ENCODE data around the gene ZFYVE27. TPM values are rescaled to one million over a fixed set of nuclear protein-coding genes. Genes with fewer than 3 reads are reported as not detected.

ZFYVE27 gene
- total and polyA plus RNA-seq, 2 donors (not counting 3 experiments of a cell fraction or from before 2014, with no cell fraction given): 16.3 to 24.2 TPM

- Histone ChIP-seq H3K4me2 (ENCODE audit: insufficient read depth, low read length) (no peak overlapping the region), H3K36me3 (ENCODE audit: control insufficient read depth in 2 of 2, extremely low read depth in 1 of 2, insufficient read depth in 2 of 2, low read length in 2 of 2) (no peaks in the 10 kb centered on the region), H2AFZ (ENCODE audit: low read depth, low read length) (no peak overlapping the region), H3K79me2 (ENCODE audit: control insufficient read depth, insufficient read depth, low read length) (no peaks in the 10 kb centered on the region), H4K20me1 (replicated peaks; ENCODE audit: control insufficient read depth, extremely low read depth, insufficient read depth, low read length) (no peaks in the 10 kb centered on the region), H3K27ac (ENCODE audit: insufficient read depth, low read depth, low read length) (no peak overlapping the region), H3K27me3 (ENCODE audit: control insufficient read depth in 2 of 2, insufficient read depth in 2 of 2, low read length in 2 of 2) (peaks cover 21 to 24% of the 10 kb centered on the region in 2 experiments), H3K4me3 (replicated peaks in 1 of 3; ENCODE audit: insufficient read depth in 1 of 3, low read depth in 1 of 3, low read length in 3 of 3) (no peak overlapping the region), H3K4me1 (ENCODE audit: control insufficient read depth, extremely low read depth, insufficient read depth, low read length) (no peaks in the 10 kb centered on the region), H3K9me3 (replicated peaks; ENCODE audit: control insufficient read depth, insufficient read depth, low read length) (no peaks in the 10 kb centered on the region), H3K9ac (replicated peaks; ENCODE audit: extremely low read depth, insufficient read depth, low read length) (no peak overlapping the region), H3K9me1 (replicated peaks; ENCODE audit: control insufficient read depth, extremely low read depth, insufficient read depth, low read length) (no peaks in the 10 kb centered on the region)
- POLR2A ChIA-PET: no interaction called here
- TF ChIP-seq POLR2AphosphoS5 (IDR thresholded peaks at IDR 0.05; ENCODE audit: insufficient read depth, low read depth, low read length): no peak
- TF ChIP-seq EZH2 (IDR thresholded peaks at IDR 0.05; ENCODE audit: borderline replicate concordance, low read depth, low read length, severe bottlenecking): no peak
- TF ChIP-seq JUN (IDR thresholded peaks at IDR 0.05; ENCODE audit: borderline replicate concordance, insufficient read depth, insufficient read length, low read depth): no peak
- TF ChIP-seq POLR2A (IDR thresholded peaks at IDR 0.05; ENCODE audit: low read depth, low read length): no peak
- no peak for TF ChIP-seq GATA2 (IDR thresholded peaks at IDR 0.05; ENCODE audit: insufficient read depth, insufficient read length, low read depth, low read length)
- TF ChIP-seq, protein P1, sequence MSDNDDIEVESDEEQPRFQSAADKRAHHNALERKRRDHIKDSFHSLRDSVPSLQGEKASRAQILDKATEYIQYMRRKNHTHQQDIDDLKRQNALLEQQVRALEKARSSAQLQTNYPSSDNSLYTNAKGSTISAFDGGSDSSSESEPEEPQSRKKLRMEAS (IDR thresholded peaks at IDR 0.05; ENCODE audit: insufficient read depth, insufficient read length): no peak
- no peak for TF ChIP-seq FOS (IDR thresholded peaks at IDR 0.05; ENCODE audit: borderline replicate concordance, insufficient read depth, low read length)
- TF ChIP-seq, protein P2, sequence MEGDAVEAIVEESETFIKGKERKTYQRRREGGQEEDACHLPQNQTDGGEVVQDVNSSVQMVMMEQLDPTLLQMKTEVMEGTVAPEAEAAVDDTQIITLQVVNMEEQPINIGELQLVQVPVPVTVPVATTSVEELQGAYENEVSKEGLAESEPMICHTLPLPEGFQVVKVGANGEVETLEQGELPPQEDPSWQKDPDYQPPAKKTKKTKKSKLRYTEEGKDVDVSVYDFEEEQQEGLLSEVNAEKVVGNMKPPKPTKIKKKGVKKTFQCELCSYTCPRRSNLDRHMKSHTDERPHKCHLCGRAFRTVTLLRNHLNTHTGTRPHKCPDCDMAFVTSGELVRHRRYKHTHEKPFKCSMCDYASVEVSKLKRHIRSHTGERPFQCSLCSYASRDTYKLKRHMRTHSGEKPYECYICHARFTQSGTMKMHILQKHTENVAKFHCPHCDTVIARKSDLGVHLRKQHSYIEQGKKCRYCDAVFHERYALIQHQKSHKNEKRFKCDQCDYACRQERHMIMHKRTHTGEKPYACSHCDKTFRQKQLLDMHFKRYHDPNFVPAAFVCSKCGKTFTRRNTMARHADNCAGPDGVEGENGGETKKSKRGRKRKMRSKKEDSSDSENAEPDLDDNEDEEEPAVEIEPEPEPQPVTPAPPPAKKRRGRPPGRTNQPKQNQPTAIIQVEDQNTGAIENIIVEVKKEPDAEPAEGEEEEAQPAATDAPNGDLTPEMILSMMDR (IDR thresholded peaks at IDR 0.05; ENCODE audit: extremely low read depth in 1 of 2, insufficient read depth in 1 of 2, low read depth in 1 of 2, low read length in 2 of 2): no peak
- no peak for TF ChIP-seq MYC (IDR thresholded peaks at IDR 0.05; ENCODE audit: low read depth, low read length)
- CTCF ChIA-PET: interaction anchor here (1.2 to 3.0 kb wide), 4 partner anchors 25 to 279 kb away, joined by 3 to 14 read pairs (median 6); no protein-coding TSS in a partner anchor
- DNase-seq (ENCODE audit: low read depth, low spot score): no peak
- intact Hi-C loops (cut with micrococcal nuclease): no loop called here
- no TSS peak for BruUV-seq (replicated peaks)
- no peak for FAIRE-seq
- dilution Hi-C loops (cut with MboI; ENCODE audit: extremely low pct_ligation_motif_present, low sequenced_read_pairs): no loop called here
Measured at GRCh38 chr10:97766996-97767924, 30.3 kb downstream of the ZFYVE27 start.
